Measurements from ENCODE around the gene INPP1. TPM values are rescaled to one million over a fixed set of nuclear protein-coding genes. Genes with fewer than 3 reads are reported as not detected.
A peak's percentile ranks its signal among the peaks of the same experiment; 100 is the strongest.

The INPP1 gene
- total RNA-seq, 6 experiments from 2014 or later: 13.9 to 22.0 (median 14.7) TPM

DNA sequence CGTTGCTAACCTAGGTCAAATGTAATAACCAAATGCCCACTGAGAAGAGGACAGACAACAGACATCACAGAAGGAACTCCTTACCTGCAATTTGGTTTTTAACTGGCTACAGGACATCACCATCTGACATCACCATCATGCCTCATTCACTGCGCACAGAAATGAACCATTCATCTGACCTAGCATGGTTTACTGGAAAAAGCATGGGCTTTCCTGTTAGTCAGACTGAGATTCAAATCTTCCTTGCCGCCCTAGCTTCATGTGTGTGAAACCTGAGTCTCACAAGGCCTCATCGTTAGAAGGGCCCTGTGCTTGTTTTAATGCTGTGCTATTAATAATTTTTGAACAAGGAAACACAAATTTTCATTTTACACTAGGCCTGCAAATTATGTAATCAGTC lies 22.7 kb upstream of the INPP1 start:
- Histone ChIP-seq H3K9me3 (no peaks in the 10 kb centered on the region), H3K4me3 (no peak overlapping the region), H3K4me1 (peaks cover 0 to 23% (median under 1%) of the 10 kb centered on the region in 4 donors), H3K36me3 (no peaks in the 10 kb centered on the region), H3K27ac (peak overlapping the region in 2 of 3 donors; percentile 96 to 98), H3K27me3 (no peaks in the 10 kb centered on the region)
- intact Hi-C loops (cut with DNase I): no loop called here
- TF ChIP-seq, protein P1, sequence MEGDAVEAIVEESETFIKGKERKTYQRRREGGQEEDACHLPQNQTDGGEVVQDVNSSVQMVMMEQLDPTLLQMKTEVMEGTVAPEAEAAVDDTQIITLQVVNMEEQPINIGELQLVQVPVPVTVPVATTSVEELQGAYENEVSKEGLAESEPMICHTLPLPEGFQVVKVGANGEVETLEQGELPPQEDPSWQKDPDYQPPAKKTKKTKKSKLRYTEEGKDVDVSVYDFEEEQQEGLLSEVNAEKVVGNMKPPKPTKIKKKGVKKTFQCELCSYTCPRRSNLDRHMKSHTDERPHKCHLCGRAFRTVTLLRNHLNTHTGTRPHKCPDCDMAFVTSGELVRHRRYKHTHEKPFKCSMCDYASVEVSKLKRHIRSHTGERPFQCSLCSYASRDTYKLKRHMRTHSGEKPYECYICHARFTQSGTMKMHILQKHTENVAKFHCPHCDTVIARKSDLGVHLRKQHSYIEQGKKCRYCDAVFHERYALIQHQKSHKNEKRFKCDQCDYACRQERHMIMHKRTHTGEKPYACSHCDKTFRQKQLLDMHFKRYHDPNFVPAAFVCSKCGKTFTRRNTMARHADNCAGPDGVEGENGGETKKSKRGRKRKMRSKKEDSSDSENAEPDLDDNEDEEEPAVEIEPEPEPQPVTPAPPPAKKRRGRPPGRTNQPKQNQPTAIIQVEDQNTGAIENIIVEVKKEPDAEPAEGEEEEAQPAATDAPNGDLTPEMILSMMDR (IDR thresholded peaks at IDR 0.05): no peak
- TF ChIP-seq POLR2A (IDR thresholded peaks at IDR 0.05): no peak
- DNase-seq: no peak
- 73% methylated on average over 4 of the region's 4 CpGs for WGBS (ENCODE audit: insufficient coverage, low coverage, low lambda C conversion rate, missing lambda C conversion rate)
- no peak for ATAC-seq

DNA sequence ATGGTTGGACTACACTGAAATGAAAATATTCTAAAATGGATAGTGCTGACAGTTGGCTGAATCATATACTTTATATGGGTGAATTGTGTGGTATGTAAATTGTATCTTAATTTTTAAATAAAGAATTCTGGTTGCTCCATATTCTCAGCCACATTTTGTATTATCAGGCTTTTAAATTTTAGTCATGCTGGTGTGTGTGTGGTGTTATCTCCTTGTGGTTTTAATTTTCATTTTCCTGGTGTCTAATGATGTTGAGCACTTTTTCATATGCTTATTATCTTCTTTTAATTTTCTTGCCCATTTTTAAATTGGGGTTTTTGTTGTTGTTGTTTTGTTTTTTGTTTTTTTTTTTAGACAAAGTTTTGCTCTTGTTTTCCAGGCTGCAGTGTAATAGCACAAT lies 20.0 kb upstream of the INPP1 start:
- ATAC-seq (no peak), DNase-seq (no peak)
- intact Hi-C loops (cut with DNase I): no loop called here
- Histone ChIP-seq H3K36me3 (no peaks in the 10 kb centered on the region), H3K9me3 (no peaks in the 10 kb centered on the region), H3K27me3 (no peaks in the 10 kb centered on the region), H3K4me1 (peaks cover 0 to 8% (median 0%) of the 10 kb centered on the region in 4 donors), H3K27ac (no peak overlapping the region), H3K4me3 (no peak overlapping the region)
- no peak for TF ChIP-seq POLR2A (IDR thresholded peaks at IDR 0.05)
- TF ChIP-seq, protein P1 (IDR thresholded peaks at IDR 0.05): no peak

DNA sequence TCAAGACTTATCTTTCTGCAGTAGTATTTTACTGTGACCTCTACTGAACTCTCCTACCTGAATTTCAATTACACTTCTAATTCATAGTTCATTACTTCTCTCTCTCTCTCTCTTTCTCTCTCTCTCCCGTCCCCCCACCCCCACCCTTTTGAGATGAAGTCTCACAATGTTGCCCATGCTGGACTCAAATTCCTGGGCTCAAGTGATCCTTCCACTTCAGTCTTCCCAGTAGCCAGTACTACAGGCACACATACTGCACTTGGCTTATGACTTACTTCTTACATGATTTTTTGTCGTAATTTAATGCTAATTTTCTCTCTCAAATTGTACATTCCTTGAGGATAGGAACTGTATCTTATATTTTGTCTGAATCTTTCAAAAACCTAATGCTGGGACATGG lies 17.8 kb upstream of the INPP1 start:
- Histone ChIP-seq H3K4me1 (no peaks in the 10 kb centered on the region), H3K4me3 (no peak overlapping the region), H3K9me3 (no peaks in the 10 kb centered on the region), H3K27ac (no peak overlapping the region), H3K36me3 (no peaks in the 10 kb centered on the region), H3K27me3 (no peaks in the 10 kb centered on the region)
- WGBS (ENCODE audit: insufficient coverage, low coverage, low lambda C conversion rate, missing lambda C conversion rate): 34% methylated on average over 2 of the region's 2 CpGs
- TF ChIP-seq POLR2A (IDR thresholded peaks at IDR 0.05): no peak
- TF ChIP-seq, protein P1 (IDR thresholded peaks at IDR 0.05): no peak
- no peak for ATAC-seq
- DNase-seq: no peak
- intact Hi-C loops (cut with DNase I): no loop called here

DNA sequence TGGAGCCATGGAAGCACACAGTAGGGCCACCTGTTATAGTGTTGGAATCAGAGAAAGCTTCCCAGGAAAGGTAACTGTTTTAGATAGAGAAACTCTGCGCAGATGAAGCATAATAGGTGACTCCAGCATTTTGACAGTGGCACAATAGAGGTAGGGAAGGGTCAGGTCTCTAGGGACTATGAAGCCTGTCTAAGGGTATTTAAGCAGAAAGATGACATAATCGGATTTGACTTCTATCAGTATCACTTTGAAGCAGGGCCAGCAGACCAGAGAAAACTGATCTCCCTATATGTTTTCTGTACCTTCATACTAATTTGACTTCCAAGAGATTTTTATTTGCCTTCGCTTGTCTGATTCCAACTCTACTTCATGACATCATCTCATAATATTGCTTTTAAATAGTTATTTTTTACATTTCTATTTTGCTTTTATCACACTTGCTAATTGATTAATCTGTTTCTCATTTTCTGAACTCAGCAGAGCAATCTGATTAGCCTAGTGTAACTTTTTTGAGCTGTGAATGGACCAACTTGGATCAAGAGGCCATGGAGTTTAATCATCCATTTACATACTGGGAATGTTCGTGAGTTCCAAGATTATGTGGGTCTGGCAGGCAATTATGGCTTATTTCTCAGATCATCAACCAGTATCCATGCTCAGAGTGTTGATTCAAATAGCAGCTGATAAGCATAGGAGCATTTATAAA lies 15.4 kb upstream of the INPP1 start:
- H3K27ac ChIP-seq: no peak overlapping the region
- H3K27me3 ChIP-seq: no peaks in the 10 kb centered on the region
- DNase-seq (no peak), ATAC-seq (no peak)
- no peaks in the 10 kb centered on the region for H3K36me3 ChIP-seq
- H3K4me3 ChIP-seq: no peak overlapping the region
- peaks cover 0 to under 1% (median 0%) of the 10 kb centered on the region in 4 donors for H3K4me1 ChIP-seq
- intact Hi-C loops (cut with DNase I): no loop called here
- H3K9me3 ChIP-seq: no peaks in the 10 kb centered on the region
- no peak for TF ChIP-seq POLR2A (IDR thresholded peaks at IDR 0.05)
- WGBS (ENCODE audit: insufficient coverage, low coverage, low lambda C conversion rate, missing lambda C conversion rate): 65% methylated on average over 4 of the region's 4 CpGs

DNA sequence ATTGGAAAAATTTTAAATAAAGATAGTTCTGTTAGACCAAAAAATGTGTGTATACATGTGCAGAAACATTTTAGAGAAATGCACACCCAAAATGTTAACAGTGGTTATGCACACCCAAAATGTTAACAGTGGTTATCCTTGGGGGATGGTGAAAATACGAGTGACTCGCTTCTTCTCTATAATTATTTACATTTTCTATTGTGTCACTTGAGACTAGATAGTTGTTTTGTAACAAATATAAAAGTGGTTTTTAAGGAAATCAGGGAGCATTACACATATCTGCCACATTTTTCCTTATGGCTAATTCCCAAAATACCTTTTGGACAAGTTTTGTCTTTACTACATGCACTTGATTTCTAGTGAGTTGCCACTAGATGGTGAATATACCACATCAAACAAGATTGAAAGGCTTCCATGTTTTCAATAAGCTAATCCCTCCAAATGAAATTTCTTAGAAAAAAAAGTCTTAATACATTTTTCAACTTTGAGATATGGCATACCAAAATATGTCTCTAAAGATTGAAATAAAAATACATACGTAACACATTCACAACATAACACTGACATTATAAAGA lies 14.7 kb upstream of the INPP1 start:
- Histone ChIP-seq H3K27me3 (no peaks in the 10 kb centered on the region), H3K9me3 (no peaks in the 10 kb centered on the region), H3K27ac (no peak overlapping the region), H3K36me3 (no peaks in the 10 kb centered on the region), H3K4me1 (peaks cover 0 to 7% (median 2%) of the 10 kb centered on the region in 4 donors), H3K4me3 (no peak overlapping the region)
- DNase-seq (no peak), ATAC-seq (peak; percentile 59 to 68 (median 62))
- WGBS (ENCODE audit: insufficient coverage, low coverage, low lambda C conversion rate, missing lambda C conversion rate): 68% methylated on average over 3 of the region's 3 CpGs
- TF ChIP-seq POLR2A (IDR thresholded peaks at IDR 0.05): no peak
- TF ChIP-seq, protein P1 (IDR thresholded peaks at IDR 0.05): peak; percentile 32 to 48 (median 42)
- intact Hi-C loops (cut with DNase I): no loop called here

Measured in right lobe of liver (tissue), 6 donors.